ENCODE results near the gene TSC2.

DNA sequence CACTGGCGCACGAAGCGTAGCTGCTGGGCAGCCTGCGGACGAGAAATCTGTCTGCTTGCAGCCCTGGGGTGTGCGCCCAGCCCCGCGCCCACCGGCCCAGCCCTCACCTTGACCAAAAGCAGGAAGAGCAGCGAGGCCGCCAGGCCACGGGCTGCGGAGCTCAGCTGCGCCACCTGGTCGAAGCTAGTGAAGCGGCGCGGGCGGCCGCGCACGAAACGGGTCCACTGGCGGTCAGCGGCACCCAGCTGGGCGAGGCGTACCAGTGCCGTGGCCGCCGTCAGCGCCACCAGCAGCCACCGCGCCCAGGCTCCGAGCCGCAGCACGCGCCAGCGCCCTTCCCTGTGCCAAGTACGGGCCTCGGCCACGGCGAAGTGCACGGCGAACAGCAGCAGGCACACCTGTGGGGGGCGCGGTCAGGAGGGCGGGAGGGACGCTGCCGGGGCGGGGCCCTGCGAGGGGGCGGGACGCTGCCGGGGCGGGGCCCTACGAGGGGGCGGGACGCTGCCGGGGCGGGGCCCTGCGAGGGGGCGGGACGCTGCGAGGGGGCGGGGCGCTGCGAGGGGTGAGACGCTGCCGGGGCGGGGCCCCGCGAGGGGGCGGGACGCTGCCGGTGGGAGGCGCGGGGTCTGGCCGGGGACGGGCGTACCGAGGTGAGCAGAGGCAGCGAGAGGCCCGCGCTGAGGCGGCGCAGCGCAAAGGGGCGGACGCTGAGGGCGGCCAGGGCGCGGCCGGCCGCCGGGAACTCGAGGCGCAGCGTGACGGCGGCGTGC, 43.2 kb downstream of the TSC2 start:
- TF ChIP-seq, protein P1, sequence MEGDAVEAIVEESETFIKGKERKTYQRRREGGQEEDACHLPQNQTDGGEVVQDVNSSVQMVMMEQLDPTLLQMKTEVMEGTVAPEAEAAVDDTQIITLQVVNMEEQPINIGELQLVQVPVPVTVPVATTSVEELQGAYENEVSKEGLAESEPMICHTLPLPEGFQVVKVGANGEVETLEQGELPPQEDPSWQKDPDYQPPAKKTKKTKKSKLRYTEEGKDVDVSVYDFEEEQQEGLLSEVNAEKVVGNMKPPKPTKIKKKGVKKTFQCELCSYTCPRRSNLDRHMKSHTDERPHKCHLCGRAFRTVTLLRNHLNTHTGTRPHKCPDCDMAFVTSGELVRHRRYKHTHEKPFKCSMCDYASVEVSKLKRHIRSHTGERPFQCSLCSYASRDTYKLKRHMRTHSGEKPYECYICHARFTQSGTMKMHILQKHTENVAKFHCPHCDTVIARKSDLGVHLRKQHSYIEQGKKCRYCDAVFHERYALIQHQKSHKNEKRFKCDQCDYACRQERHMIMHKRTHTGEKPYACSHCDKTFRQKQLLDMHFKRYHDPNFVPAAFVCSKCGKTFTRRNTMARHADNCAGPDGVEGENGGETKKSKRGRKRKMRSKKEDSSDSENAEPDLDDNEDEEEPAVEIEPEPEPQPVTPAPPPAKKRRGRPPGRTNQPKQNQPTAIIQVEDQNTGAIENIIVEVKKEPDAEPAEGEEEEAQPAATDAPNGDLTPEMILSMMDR (IDR thresholded peaks at IDR 0.05), result peak; percentile 12 to 46 (median 26)
- no peak for TF ChIP-seq POLR2A (IDR thresholded peaks at IDR 0.05)

All from right lobe of liver (tissue), 4 donors.